ENCODE data around the gene APOOL.

The APOOL gene

DNA sequence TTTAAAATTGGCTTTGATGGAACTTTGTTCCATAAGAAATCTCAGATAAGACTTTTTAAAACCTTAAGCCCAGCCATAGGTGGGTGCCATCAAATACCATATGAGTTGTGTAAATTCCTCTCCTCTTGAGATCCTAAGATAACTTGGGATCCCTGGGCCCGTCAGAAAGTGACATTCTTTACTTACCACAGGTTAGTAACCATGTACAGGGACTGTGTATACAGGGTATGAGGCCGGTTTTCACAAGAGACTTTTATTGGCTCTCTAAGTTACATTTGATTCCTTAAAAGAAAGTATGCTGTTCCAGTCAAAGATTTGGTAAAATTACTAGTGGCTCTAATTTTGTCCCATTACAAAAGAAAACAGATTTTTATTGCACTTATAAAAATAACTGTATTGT, 110.1 kb downstream of the APOOL start:
- TF ChIP-seq, protein P1, sequence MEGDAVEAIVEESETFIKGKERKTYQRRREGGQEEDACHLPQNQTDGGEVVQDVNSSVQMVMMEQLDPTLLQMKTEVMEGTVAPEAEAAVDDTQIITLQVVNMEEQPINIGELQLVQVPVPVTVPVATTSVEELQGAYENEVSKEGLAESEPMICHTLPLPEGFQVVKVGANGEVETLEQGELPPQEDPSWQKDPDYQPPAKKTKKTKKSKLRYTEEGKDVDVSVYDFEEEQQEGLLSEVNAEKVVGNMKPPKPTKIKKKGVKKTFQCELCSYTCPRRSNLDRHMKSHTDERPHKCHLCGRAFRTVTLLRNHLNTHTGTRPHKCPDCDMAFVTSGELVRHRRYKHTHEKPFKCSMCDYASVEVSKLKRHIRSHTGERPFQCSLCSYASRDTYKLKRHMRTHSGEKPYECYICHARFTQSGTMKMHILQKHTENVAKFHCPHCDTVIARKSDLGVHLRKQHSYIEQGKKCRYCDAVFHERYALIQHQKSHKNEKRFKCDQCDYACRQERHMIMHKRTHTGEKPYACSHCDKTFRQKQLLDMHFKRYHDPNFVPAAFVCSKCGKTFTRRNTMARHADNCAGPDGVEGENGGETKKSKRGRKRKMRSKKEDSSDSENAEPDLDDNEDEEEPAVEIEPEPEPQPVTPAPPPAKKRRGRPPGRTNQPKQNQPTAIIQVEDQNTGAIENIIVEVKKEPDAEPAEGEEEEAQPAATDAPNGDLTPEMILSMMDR (IDR thresholded peaks at IDR 0.05; ENCODE audit: borderline replicate concordance, insufficient read depth, low read depth, low read length) = no peak
- H3K4me3 ChIP-seq (ENCODE audit: low read depth, low read length) = no peak overlapping the region

DNA sequence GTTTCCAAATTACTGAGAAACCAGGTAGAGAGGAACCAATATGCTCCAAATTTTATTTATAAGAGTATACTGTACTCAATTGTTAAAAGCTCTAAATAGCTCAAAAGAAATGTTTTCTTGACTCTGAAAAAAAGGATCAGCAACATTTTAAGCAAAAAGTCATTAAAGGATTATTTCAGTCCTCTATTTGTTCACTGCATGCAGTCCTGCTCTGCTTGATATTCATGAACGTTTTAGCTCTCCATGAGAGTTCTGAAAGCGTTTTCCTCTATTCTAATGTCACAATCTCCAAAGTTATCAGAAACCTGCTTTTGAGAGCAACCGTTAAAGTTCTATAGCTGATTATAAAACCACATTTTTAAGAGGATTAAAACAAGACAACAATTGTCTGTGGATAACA, 110.5 kb downstream of the APOOL start:
- TF ChIP-seq, protein P1 (IDR thresholded peaks at IDR 0.05; ENCODE audit: borderline replicate concordance, insufficient read depth, low read depth, low read length) = no peak
- no peak overlapping the region for H3K4me3 ChIP-seq (ENCODE audit: low read depth, low read length)

DNA sequence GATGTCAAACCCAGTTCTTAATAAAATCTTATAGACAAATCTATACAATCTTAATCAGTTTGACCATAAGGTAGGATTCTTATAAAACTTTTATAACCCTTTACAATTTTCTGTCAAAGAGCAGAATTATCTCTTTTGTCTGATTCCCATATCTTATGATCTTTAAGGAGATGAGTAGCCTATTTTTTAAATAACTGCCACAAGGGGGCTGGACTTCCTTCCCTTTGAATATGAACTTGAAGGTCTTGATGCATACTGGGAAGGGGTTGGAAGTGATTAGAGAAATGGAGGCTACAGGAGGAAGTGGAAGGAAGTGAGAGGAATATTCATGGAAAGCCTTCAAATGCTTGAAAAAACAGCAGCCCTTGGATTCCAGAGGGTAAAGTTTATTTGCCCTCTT, 111.1 kb downstream of the APOOL start:
- TF ChIP-seq, protein P1 (IDR thresholded peaks at IDR 0.05; ENCODE audit: borderline replicate concordance, insufficient read depth, low read depth, low read length) = no peak
- no peak overlapping the region for H3K4me3 ChIP-seq (ENCODE audit: low read depth, low read length)

DNA sequence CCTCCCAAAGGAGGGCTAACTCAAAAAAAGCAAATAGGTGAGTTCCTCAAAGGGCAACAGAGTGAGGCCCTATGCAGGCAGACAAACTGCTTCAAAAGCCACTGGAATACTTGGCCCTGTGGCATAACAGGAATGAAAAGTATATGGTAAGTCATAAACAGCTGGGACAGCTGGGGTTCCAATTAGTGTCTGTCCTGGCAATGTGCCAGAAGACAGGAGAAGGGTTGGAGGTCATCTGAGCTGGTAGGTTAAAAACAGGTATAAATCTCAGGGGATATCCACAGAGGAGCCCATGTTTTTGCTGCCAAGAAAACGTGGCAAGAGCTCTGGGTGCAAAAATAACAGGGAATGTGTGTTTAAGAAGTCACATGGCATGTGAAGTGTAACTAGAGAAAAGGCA, 111.6 kb downstream of the APOOL start:
- TF ChIP-seq, protein P1 (IDR thresholded peaks at IDR 0.05; ENCODE audit: borderline replicate concordance, insufficient read depth, low read depth, low read length) = no peak
- H3K4me3 ChIP-seq (ENCODE audit: low read depth, low read length) = no peak overlapping the region

DNA sequence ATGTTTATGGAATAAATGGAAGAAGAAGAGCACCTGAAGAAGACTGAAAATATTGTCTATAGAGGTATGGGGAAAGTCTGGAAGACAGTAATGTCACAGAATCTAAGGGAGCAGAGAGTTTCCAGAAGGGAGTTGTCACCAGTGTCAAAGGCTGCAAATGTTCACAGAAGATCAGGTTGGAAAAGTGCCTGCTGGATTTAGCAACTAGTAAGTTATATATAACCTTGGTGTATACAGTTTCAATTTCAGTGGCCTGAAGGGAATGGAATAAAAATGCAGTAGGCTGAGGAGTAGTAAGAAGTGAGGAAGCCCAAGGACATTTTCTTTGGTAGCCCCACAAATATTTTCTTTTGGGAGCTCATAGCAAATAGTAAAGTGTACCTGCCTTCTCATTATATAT, 132.7 kb downstream of the APOOL start:
- TF ChIP-seq, protein P1 (IDR thresholded peaks at IDR 0.05; ENCODE audit: borderline replicate concordance, insufficient read depth, low read depth, low read length) = no peak
- no peak overlapping the region for H3K4me3 ChIP-seq (ENCODE audit: low read depth, low read length)

DNA sequence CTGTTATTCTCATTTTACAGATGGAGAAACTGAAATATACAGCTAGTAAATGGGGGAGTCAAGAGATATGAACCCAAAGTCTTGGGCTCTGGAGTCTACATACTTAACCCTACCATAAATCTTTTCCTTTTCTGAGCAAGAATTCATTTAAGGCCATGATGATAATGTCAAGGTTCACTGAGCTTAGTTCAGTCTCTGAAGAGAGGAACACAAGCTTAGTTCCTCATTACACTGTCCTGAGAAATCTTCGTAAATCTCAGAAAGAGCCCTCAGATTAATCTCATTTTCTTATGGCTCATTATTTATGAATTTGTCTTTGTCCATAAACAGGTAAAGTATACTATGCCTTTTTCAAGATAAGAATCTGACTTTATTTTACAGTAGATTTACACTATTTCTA, 135.7 kb downstream of the APOOL start:
- H3K4me3 ChIP-seq (ENCODE audit: low read depth, low read length) = no peak overlapping the region
- TF ChIP-seq, protein P1 (IDR thresholded peaks at IDR 0.05; ENCODE audit: borderline replicate concordance, insufficient read depth, low read depth, low read length) = no peak

DNA sequence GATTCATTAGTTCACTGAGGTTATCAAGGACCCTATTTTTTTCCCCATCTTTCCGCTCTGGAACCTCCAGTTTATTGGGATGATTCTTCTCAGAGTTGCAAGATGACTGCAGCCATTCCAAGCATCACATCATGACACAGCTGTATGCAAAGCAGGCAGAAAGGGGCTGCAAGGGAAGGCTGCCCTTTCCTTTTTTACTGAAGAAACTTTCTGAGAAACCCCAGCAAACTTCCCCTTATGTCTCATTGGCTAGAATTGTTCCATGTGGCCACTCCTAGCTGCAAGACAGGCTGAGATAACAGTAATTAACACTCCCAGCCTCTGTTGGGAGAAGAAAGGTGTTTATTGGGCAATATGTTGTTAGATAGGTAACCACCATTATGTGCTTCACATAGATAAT, 137.3 kb downstream of the APOOL start:
- H3K4me3 ChIP-seq (ENCODE audit: low read depth, low read length) = no peak overlapping the region
- TF ChIP-seq, protein P1 (IDR thresholded peaks at IDR 0.05; ENCODE audit: borderline replicate concordance, insufficient read depth, low read depth, low read length) = no peak

Data from GM12875 (cell line).